HTR-8/SVneo (cell line): ENCODE measurements around the gene KRT23.

ENCODE experiments used
- DNase-seq: peaks from one replicate; pipeline ENCODE4 v3.0.0; 2011; ENCODE audit warnings: low spot score, mixed read lengths; ENCODE audit not compliant: insufficient read length
- FAIRE-seq: peaks from 2 replicates; lab custom pipeline; 2011; peaks lifted over from hg19 to GRCh38; lab: Jason Lieb, UNC

KRT23 gene

DNA sequence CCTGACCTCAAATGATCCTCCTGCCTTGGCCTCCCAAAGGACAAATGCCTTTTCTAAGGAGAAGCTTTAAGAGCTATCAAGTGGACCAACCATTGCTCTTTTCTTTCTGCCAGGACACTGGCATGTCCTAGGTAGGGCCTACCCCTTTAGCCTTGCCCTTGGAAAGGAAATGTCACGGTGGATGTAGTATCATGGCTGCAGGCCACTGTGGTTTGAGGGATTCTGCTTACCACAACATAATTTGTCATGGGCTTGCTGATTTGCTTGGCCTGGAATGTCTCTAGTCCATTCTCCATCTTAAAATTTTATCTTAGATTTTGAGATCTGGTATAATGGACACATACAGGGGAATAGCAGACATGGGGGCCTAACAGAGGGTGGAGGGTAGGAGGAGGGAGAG is 58.4 kb downstream of the KRT23 start:
- no peak for FAIRE-seq
- no peak for DNase-seq

DNA sequence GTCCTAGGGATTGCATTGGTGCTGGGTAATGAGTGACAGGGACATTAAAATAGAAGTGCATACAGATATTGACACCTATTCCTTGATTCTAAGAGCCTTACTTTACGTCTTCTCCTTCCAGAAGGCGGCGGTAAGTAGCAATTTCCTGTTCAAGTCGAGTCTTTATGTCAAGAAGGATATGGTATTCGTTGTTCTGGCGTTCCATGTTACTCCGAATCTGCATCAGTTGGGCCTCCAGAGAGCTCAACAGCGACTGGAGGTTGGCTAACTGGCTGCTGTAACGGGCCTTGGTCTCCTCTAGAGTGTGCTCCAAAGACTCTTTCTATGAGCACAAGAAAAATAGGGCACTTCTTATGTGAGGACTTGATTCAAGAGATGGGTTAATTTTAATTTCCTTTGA is 59.4 kb downstream of the KRT23 start:
- FAIRE-seq (no peak), DNase-seq (no peak)

DNA sequence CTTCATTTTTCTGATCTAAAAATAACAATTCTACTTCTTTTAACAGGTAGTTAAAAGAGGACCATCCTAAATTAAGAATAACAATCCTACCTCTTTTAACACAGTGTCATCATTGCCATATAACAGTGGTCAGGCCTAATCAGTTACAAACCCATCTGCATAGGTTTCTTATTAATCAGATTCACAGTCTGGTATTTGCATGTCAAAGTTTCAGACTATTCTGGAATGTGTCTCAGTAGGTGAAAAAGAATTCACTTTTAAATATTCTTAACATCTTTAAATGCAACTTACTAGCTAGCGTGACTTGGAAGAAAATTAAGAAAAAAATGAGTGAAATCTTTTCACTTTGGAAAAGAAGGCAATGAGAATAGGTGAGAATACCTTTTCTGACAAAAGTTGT is 63.6 kb downstream of the KRT23 start:
- DNase-seq, result no peak
- FAIRE-seq, result no peak

DNA sequence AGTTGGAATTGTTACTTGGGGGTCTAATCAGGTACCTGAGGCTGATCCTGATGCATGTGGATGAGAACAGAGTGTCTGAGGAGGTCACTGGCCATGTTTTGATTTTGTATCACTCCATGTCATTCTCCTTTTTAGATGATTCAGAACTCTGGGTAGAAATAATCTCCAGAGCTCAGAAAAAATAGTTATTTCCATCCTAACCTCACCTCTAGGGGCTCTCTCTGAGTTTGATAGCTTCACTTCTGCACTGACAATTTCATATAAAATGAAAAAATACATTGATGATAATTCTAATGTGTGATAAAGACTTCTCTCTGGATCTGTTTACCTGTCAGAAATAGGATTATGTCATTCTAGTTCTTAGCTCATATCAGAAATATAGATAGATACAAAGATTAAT is 64.2 kb downstream of the KRT23 start:
- no peak for FAIRE-seq
- no peak for DNase-seq
